Measurements from ENCODE around the gene CD300LF. TPM values are rescaled to one million over a fixed set of nuclear protein-coding genes. Genes with fewer than 3 reads are reported as not detected.

The CD300LF gene
- total and polyA plus RNA-seq, 10 of the 15 experiments (the other 5 are each of a cell fraction or from before 2014, with no cell fraction given), result 0.15 TPM; not detected in 9

GRCh38 chr17:74734256-74734655, 21.5 kb upstream of the CD300LF start:
- no peaks in the 10 kb centered on the region; the same call in 2 of the 3 replicates for H3K9me3 ChIP-seq (replicated peaks; ENCODE audit: control insufficient read depth, insufficient read depth, low read length)
- DNase-seq (ENCODE audit: low read depth, low spot score) (no peak), FAIRE-seq (no peak), ATAC-seq (no peak)
- ChIA-PET CTCF (interaction anchor here (5.0 kb wide), 1 partner anchor 77 kb away, joined by 349 read pairs; no protein-coding TSS in a partner anchor), POLR2A (no interaction called here), RAD21 (ENCODE audit: unreplicated experiment) (interaction anchor here (5.0 kb wide), 1 partner anchor 78 kb away, joined by 299 read pairs; no protein-coding TSS in a partner anchor), SMC1A (ENCODE audit: uncharacterized antibody, unreplicated experiment) (interaction anchor here (0.7 kb wide), 1 partner anchor 284 kb away, joined by 4 read pairs; no protein-coding TSS in a partner anchor)
- no peak overlapping the region for H3K27ac ChIP-seq (ENCODE audit: control insufficient read depth, insufficient read depth)
- no peak for TF ChIP-seq JUNB (IDR thresholded peaks at IDR 0.05)
- no peak for TF ChIP-seq CBX3 (IDR thresholded peaks at IDR 0.05; ENCODE audit: borderline replicate concordance, low read depth)
- no peak for TF ChIP-seq CBX5 (IDR thresholded peaks at IDR 0.05; ENCODE audit: low read depth)
- no peaks in the 10 kb centered on the region for H3K79me2 ChIP-seq (ENCODE audit: control insufficient read depth, insufficient read depth, low read length)
- H3K4me2 ChIP-seq (ENCODE audit: control insufficient read depth, insufficient read depth), result no peak overlapping the region
- 72% methylated on average over 3 of the region's 3 CpGs for WGBS (ENCODE audit: insufficient coverage, insufficient replicate concordance, low lambda C conversion rate, missing lambda C conversion rate)
- peaks cover 39% of the 10 kb centered on the region for H3K4me1 ChIP-seq (ENCODE audit: control insufficient read depth, insufficient read depth, low read length)
- H3K4me3 ChIP-seq, result no peak overlapping the region
- BruUV-seq (replicated peaks), result no TSS peak
- H3K36me3 ChIP-seq (ENCODE audit: control insufficient read depth in 2 of 2, insufficient read depth in 2 of 2, low read length in 1 of 2), result no peaks in the 10 kb centered on the region
- no peak overlapping the region for H3K9ac ChIP-seq (ENCODE audit: control insufficient read depth, insufficient read depth, low read length)
- in situ Hi-C loops (cut with MboI), result no loop called here
- H3K27me3 ChIP-seq (replicated peaks in 1 of 2; ENCODE audit: control insufficient read depth in 2 of 2, insufficient read depth in 2 of 2, low read length in 1 of 2), result no peaks in the 10 kb centered on the region
- H4K20me1 ChIP-seq (ENCODE audit: control insufficient read depth, insufficient read depth), result no peaks in the 10 kb centered on the region
- no peak overlapping the region for H2AFZ ChIP-seq (ENCODE audit: control insufficient read depth, low read depth, low read length)
- intact Hi-C loops (cut with micrococcal nuclease; ENCODE audit: unreplicated experiment), result no loop called here

- BruUV-seq (replicated peaks), result no TSS peak
- no peaks in the 10 kb centered on the region for H3K79me2 ChIP-seq (ENCODE audit: control insufficient read depth, insufficient read depth, low read length)
- H3K4me3 ChIP-seq, result no peak overlapping the region
- no peaks in the 10 kb centered on the region; the same call in 2 of the 3 replicates for H3K9me3 ChIP-seq (replicated peaks; ENCODE audit: control insufficient read depth, insufficient read depth, low read length)
- H3K9ac ChIP-seq (ENCODE audit: control insufficient read depth, insufficient read depth, low read length), result no peak overlapping the region
- no peak overlapping the region for H2AFZ ChIP-seq (ENCODE audit: control insufficient read depth, low read depth, low read length)
- in situ Hi-C loops (cut with MboI) (no loop called here), intact Hi-C loops (cut with micrococcal nuclease; ENCODE audit: unreplicated experiment) (no loop called here)
- ChIA-PET SMC1A (ENCODE audit: uncharacterized antibody, unreplicated experiment) (no interaction called here), POLR2A (no interaction called here), RAD21 (ENCODE audit: unreplicated experiment) (no interaction called here), CTCF (interaction anchor here (0.6 kb wide), 1 partner anchor 85 kb away, joined by 3 read pairs; no protein-coding TSS in a partner anchor)
- H4K20me1 ChIP-seq (ENCODE audit: control insufficient read depth, insufficient read depth), result no peaks in the 10 kb centered on the region
- no peak for ATAC-seq
- no peak overlapping the region for H3K27ac ChIP-seq (ENCODE audit: control insufficient read depth, insufficient read depth)
- H3K36me3 ChIP-seq (ENCODE audit: control insufficient read depth in 2 of 2, insufficient read depth in 2 of 2, low read length in 1 of 2), result no peaks in the 10 kb centered on the region
- no peak overlapping the region for H3K4me2 ChIP-seq (ENCODE audit: control insufficient read depth, insufficient read depth)
- no peaks in the 10 kb centered on the region for H3K27me3 ChIP-seq (replicated peaks in 1 of 2; ENCODE audit: control insufficient read depth in 2 of 2, insufficient read depth in 2 of 2, low read length in 1 of 2)
- peak; percentile 81 for FAIRE-seq
- WGBS (ENCODE audit: insufficient coverage, insufficient replicate concordance, low lambda C conversion rate, missing lambda C conversion rate), result 31% methylated on average over 9 of the region's 9 CpGs
- peaks cover 32% of the 10 kb centered on the region for H3K4me1 ChIP-seq (ENCODE audit: control insufficient read depth, insufficient read depth, low read length)
- TF ChIP-seq EGR1 (IDR thresholded peaks at IDR 0.05; ENCODE audit: borderline replicate concordance in 1 of 2, low read depth in 2 of 2, low read length in 2 of 2) (no peak), IRF4 (IDR thresholded peaks at IDR 0.05; ENCODE audit: low read depth, low read length) (0 out of 2 replicates have a peak, but pooled peaks have one; percentile 13), RUNX3 (IDR thresholded peaks at IDR 0.05; ENCODE audit: low read length) (peak; percentile 53), BHLHE40 (IDR thresholded peaks at IDR 0.05; ENCODE audit: borderline replicate concordance in 1 of 2, low read depth in 2 of 2, low read length in 1 of 2) (peak in 1 of 2 experiments; percentile 48; a peak in 2 of 4 replicates), ZNF217 (IDR thresholded peaks at IDR 0.05) (no peak), E2F8 (IDR thresholded peaks at IDR 0.05; ENCODE audit: low read depth, partially characterized antibody) (no peak)
- DNase-seq (ENCODE audit: low read depth, low spot score), result no peak
Observed at GRCh38 chr17:74733365-74734122, 20.8 kb upstream of the CD300LF start.
